ENCODE data around the gene SCAMP1.

DNA sequence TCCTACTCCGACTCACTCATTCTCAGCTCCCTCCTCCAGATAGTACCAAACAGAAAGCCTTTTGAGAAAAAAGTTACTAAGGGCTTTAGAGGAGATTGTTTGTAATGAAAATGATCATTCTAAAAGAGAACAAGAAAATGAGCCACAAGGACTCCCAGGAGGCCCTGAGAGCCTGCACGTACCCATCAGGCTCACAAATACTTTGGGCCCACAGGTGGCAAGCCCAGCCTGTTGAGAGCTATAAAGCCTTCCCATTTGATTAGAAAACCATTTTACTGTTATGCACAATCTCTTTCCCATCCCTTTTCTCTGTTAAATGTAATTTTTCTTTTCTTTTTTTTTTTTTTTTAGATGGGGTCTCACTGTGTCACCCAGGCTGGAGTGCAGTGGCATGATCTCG lies 152.0 kb downstream of the SCAMP1 start:
- TF ChIP-seq, protein P1, sequence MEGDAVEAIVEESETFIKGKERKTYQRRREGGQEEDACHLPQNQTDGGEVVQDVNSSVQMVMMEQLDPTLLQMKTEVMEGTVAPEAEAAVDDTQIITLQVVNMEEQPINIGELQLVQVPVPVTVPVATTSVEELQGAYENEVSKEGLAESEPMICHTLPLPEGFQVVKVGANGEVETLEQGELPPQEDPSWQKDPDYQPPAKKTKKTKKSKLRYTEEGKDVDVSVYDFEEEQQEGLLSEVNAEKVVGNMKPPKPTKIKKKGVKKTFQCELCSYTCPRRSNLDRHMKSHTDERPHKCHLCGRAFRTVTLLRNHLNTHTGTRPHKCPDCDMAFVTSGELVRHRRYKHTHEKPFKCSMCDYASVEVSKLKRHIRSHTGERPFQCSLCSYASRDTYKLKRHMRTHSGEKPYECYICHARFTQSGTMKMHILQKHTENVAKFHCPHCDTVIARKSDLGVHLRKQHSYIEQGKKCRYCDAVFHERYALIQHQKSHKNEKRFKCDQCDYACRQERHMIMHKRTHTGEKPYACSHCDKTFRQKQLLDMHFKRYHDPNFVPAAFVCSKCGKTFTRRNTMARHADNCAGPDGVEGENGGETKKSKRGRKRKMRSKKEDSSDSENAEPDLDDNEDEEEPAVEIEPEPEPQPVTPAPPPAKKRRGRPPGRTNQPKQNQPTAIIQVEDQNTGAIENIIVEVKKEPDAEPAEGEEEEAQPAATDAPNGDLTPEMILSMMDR (IDR thresholded peaks at IDR 0.05): no peak
- TF ChIP-seq POLR2A (IDR thresholded peaks at IDR 0.05): no peak
- TF ChIP-seq EP300 (IDR thresholded peaks at IDR 0.05): no peak
